ENCODE measurements around the gene TCF7L2.

The TCF7L2 gene

GRCh38 chr10:113148901-113149300 lies 198.9 kb downstream of the TCF7L2 start:
- Histone ChIP-seq H3K36me3 (ENCODE audit: low read length) (no peaks in the 10 kb centered on the region), H3K27me3 (ENCODE audit: low read length) (no peaks in the 10 kb centered on the region), H3K79me2 (ENCODE audit: insufficient read depth, low read length) (no peaks in the 10 kb centered on the region), H4K20me1 (ENCODE audit: low read depth, low read length) (no peaks in the 10 kb centered on the region), H3K4me2 (ENCODE audit: low read depth, low read length, poor library complexity, severe bottlenecking) (no peak overlapping the region), H3K9ac (ENCODE audit: low read length) (no peak overlapping the region), H2AFZ (ENCODE audit: low read depth, low read length, severe bottlenecking) (no peak overlapping the region), H3K4me3 (ENCODE audit: insufficient read depth, low read length, poor library complexity, severe bottlenecking) (no peak overlapping the region), H3K27ac (ENCODE audit: low read depth, low read length) (no peak overlapping the region), H3K9me2 (replicated peaks; ENCODE audit: insufficient read depth, low read length) (no peaks in the 10 kb centered on the region), H3K9me3 (ENCODE audit: insufficient read depth, low read length) (no peaks in the 10 kb centered on the region), H3F3A (ENCODE audit: insufficient read depth) (no peaks in the 10 kb centered on the region)
- TF ChIP-seq EZH2phosphoT487 (conservative IDR thresholded peaks at IDR 0.05; ENCODE audit: low read length) (no peak), CTCF (IDR thresholded peaks at IDR 0.05; ENCODE audit: insufficient read depth, low read length, poor library complexity, severe bottlenecking) (no peak)

- no peaks in the 10 kb centered on the region for H3F3A ChIP-seq (ENCODE audit: insufficient read depth)
- no peak overlapping the region for H2AFZ ChIP-seq (ENCODE audit: low read depth, low read length, severe bottlenecking)
- H3K27me3 ChIP-seq (ENCODE audit: low read length) = no peaks in the 10 kb centered on the region
- H3K4me3 ChIP-seq (ENCODE audit: insufficient read depth, low read length, poor library complexity, severe bottlenecking) = no peak overlapping the region
- H4K20me1 ChIP-seq (ENCODE audit: low read depth, low read length) = no peaks in the 10 kb centered on the region
- no peaks in the 10 kb centered on the region for H3K36me3 ChIP-seq (ENCODE audit: low read length)
- H3K4me2 ChIP-seq (ENCODE audit: low read depth, low read length, poor library complexity, severe bottlenecking) = no peak overlapping the region
- no peaks in the 10 kb centered on the region for H3K79me2 ChIP-seq (ENCODE audit: insufficient read depth, low read length)
- H3K9me3 ChIP-seq (ENCODE audit: insufficient read depth, low read length) = no peaks in the 10 kb centered on the region
- H3K9me2 ChIP-seq (replicated peaks; ENCODE audit: insufficient read depth, low read length) = no peaks in the 10 kb centered on the region
- H3K27ac ChIP-seq (ENCODE audit: low read depth, low read length) = no peak overlapping the region
- TF ChIP-seq EZH2phosphoT487 (conservative IDR thresholded peaks at IDR 0.05; ENCODE audit: low read length) = no peak
- TF ChIP-seq CTCF (IDR thresholded peaks at IDR 0.05; ENCODE audit: insufficient read depth, low read length, poor library complexity, severe bottlenecking) = no peak
- H3K9ac ChIP-seq (ENCODE audit: low read length) = no peak overlapping the region
Observed at GRCh38 chr10:113149626-113150025, 199.6 kb downstream of the TCF7L2 start.

- Histone ChIP-seq H3K79me2 (ENCODE audit: insufficient read depth, low read length) (no peaks in the 10 kb centered on the region), H3K9me2 (replicated peaks; ENCODE audit: insufficient read depth, low read length) (no peaks in the 10 kb centered on the region), H3K4me3 (ENCODE audit: insufficient read depth, low read length, poor library complexity, severe bottlenecking) (no peak overlapping the region), H3K27me3 (ENCODE audit: low read length) (no peaks in the 10 kb centered on the region), H2AFZ (ENCODE audit: low read depth, low read length, severe bottlenecking) (no peak overlapping the region), H3K36me3 (ENCODE audit: low read length) (no peaks in the 10 kb centered on the region), H3K9me3 (ENCODE audit: insufficient read depth, low read length) (no peaks in the 10 kb centered on the region), H3K9ac (ENCODE audit: low read length) (no peak overlapping the region), H3F3A (ENCODE audit: insufficient read depth) (no peaks in the 10 kb centered on the region), H4K20me1 (ENCODE audit: low read depth, low read length) (no peaks in the 10 kb centered on the region), H3K4me2 (ENCODE audit: low read depth, low read length, poor library complexity, severe bottlenecking) (no peak overlapping the region), H3K27ac (ENCODE audit: low read depth, low read length) (no peak overlapping the region)
- TF ChIP-seq EZH2phosphoT487 (conservative IDR thresholded peaks at IDR 0.05; ENCODE audit: low read length) (no peak), CTCF (IDR thresholded peaks at IDR 0.05; ENCODE audit: insufficient read depth, low read length, poor library complexity, severe bottlenecking) (no peak)
Observed at GRCh38 chr10:113151190-113151666, 201.2 kb downstream of the TCF7L2 start.

All from SU-DHL-6 (cell line).